ENCODE data around the gene IHH. TPM values are rescaled to one million over a fixed set of nuclear protein-coding genes. Genes with fewer than 3 reads are reported as not detected.

Gene IHH
- total and polyA plus RNA-seq, 5 experiments from 2014 or later, result not detected

Small RNA genes within 50 kb of the gene (microRNA-seq; reads per million reads assigned to microRNA genes)
- not detected for gene MIR3131 (ENCODE audit: borderline microRNAs expressed)

Other genes with a start within 250 kb of the IHH start
- not detected for gene PRKAG3, start 229.1 kb downstream of the IHH start, total RNA-seq
- gene PRKAG3, start 229.1 kb downstream of the IHH start, polyA plus RNA-seq, result not detected
- not detected for gene WNT6, start 201.1 kb downstream of the IHH start, total RNA-seq
- gene WNT6, start 201.1 kb downstream of the IHH start, polyA plus RNA-seq, result under 1 TPM in 1 of 3 donors, not detected in 2; 0.08 TPM
- 1 to 10 TPM; 1.7 to 1.8 TPM for gene WNT10A, start 180.1 kb downstream of the IHH start, total RNA-seq
- gene WNT10A, start 180.1 kb downstream of the IHH start, polyA plus RNA-seq, result 1 to 10 TPM in 2 of 3 donors, under 1 TPM in 1; 0.53 to 1.2 (median 1.1) TPM
- not detected for gene CDK5R2, start 101.3 kb downstream of the IHH start, total RNA-seq
- gene CDK5R2, start 101.3 kb downstream of the IHH start, polyA plus RNA-seq, result not detected
- not detected for gene FEV, start 75.7 kb downstream of the IHH start, total RNA-seq
- not detected for gene FEV, start 75.7 kb downstream of the IHH start, polyA plus RNA-seq
- not detected for gene CRYBA2, start 67.5 kb downstream of the IHH start, total RNA-seq
- not detected for gene CRYBA2, start 67.5 kb downstream of the IHH start, polyA plus RNA-seq
- not detected for gene CFAP65, start 19.4 kb downstream of the IHH start, total RNA-seq
- gene CFAP65, start 19.4 kb downstream of the IHH start, polyA plus RNA-seq, result under 1 TPM in 1 of 3 donors, not detected in 2; 0.23 TPM
- 10 to 100 TPM; 17.0 to 20.1 TPM for gene NHEJ1, start 99.9 kb upstream of the IHH start, total RNA-seq
- 10 to 100 TPM; 16.6 to 29.1 (median 23.0) TPM for gene NHEJ1, start 99.9 kb upstream of the IHH start, polyA plus RNA-seq
- 1 to 10 TPM; 2.7 to 3.3 TPM for gene SLC23A3, start 109.1 kb upstream of the IHH start, total RNA-seq
- not detected for gene SLC23A3, start 109.1 kb upstream of the IHH start, polyA plus RNA-seq
- gene CNPPD1, start 116.0 kb upstream of the IHH start, total RNA-seq, result 10 to 100 TPM; 59.1 to 64.1 TPM
- gene CNPPD1, start 116.0 kb upstream of the IHH start, polyA plus RNA-seq, result 10 to 100 TPM; 45.8 to 59.8 (median 50.4) TPM
- gene RETREG2, start 117.4 kb upstream of the IHH start, total RNA-seq, result 100 to 1,000 TPM; 110 to 113 TPM
- 10 to 100 TPM; 52.0 to 64.3 (median 57.6) TPM for gene RETREG2, start 117.4 kb upstream of the IHH start, polyA plus RNA-seq
- gene ZFAND2B, start 145.9 kb upstream of the IHH start, total RNA-seq, result 10 to 100 TPM; 69.6 to 81.9 TPM
- 10 to 100 TPM; 78.1 to 85.1 (median 78.1) TPM for gene ZFAND2B, start 145.9 kb upstream of the IHH start, polyA plus RNA-seq
- 10 to 100 TPM; 12.3 to 12.9 TPM for gene ABCB6, start 158.0 kb upstream of the IHH start, total RNA-seq
- gene ABCB6, start 158.0 kb upstream of the IHH start, polyA plus RNA-seq, result 1 to 10 TPM; 1.6 to 4.9 (median 1.8) TPM
- gene ATG9A, start 168.7 kb upstream of the IHH start, total RNA-seq, result 10 to 100 TPM; 52.6 to 53.5 TPM
- 10 to 100 TPM; 17.7 to 27.9 (median 20.5) TPM for gene ATG9A, start 168.7 kb upstream of the IHH start, polyA plus RNA-seq
- 100 to 1,000 TPM; 263 to 278 TPM for gene ANKZF1, start 168.9 kb upstream of the IHH start, total RNA-seq
- 10 to 100 TPM; 23.8 to 46.2 (median 25.9) TPM for gene ANKZF1, start 168.9 kb upstream of the IHH start, polyA plus RNA-seq
- gene GLB1L, start 184.5 kb upstream of the IHH start, total RNA-seq, result 1 to 10 TPM; 1.8 to 2.7 TPM
- 1 to 10 TPM in 2 of 3 donors, under 1 TPM in 1; 0.62 to 1.8 (median 1.7) TPM for gene GLB1L, start 184.5 kb upstream of the IHH start, polyA plus RNA-seq
- 10 to 100 TPM; 22.4 to 22.6 TPM for gene STK16, start 184.6 kb upstream of the IHH start, total RNA-seq
- gene STK16, start 184.6 kb upstream of the IHH start, polyA plus RNA-seq, result 10 to 100 TPM; 21.6 to 25.8 (median 23.7) TPM
- gene TUBA4B, start 192.3 kb upstream of the IHH start, total RNA-seq, result not detected
- not detected for gene TUBA4B, start 192.3 kb upstream of the IHH start, polyA plus RNA-seq
- 100 to 1,000 TPM; 143 to 144 TPM for gene TUBA4A, start 193.0 kb upstream of the IHH start, total RNA-seq
- 100 to 1,000 TPM; 107 to 275 (median 122) TPM for gene TUBA4A, start 193.0 kb upstream of the IHH start, polyA plus RNA-seq
- 100 to 1,000 TPM; 102 to 105 TPM for gene DNAJB2, start 218.4 kb upstream of the IHH start, total RNA-seq
- 1 to 10 TPM; 5.0 to 6.6 (median 5.9) TPM for gene DNAJB2, start 218.4 kb upstream of the IHH start, polyA plus RNA-seq
- gene PTPRN, start 248.5 kb upstream of the IHH start, total RNA-seq, result not detected
- gene PTPRN, start 248.5 kb upstream of the IHH start, polyA plus RNA-seq, result under 1 TPM in 2 of 3 donors, not detected in 1; 0.27 to 0.31 TPM

All from naive thymus-derived CD8-positive, alpha-beta T cell (primary cell).